Hematopoietic multipotent progenitor cell treated with erythropoietin and hydrocortisone succinate and interleukin-3 and kit ligand, for 4 days (in vitro differentiated cells): ENCODE results near the gene SDK1.

Experiments
- DNase-seq: peaks from one replicate; pipeline ENCODE4 v3.0.0-alpha.2; 2015

SDK1 gene

DNA sequence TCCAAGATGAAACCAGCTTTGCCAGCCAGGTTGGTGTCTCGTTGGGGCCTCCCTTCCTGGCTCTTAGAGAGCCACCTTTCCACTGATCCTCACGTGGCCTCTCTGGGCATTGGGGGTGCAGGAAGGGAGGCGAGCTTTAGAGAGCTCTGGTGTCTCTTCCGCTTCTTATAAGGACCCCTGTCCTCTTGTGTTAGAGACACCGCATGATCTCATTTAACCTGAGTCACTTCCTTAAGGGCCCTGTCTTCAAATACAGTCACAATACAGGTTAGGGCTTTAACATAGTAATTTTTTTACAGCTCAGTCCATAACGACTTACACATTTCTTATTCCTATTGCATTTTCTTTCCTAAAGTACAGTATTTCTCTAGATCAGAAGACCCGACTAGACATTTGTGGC lies 535.8 kb downstream of the SDK1 start:
- DNase-seq: no peak

DNA sequence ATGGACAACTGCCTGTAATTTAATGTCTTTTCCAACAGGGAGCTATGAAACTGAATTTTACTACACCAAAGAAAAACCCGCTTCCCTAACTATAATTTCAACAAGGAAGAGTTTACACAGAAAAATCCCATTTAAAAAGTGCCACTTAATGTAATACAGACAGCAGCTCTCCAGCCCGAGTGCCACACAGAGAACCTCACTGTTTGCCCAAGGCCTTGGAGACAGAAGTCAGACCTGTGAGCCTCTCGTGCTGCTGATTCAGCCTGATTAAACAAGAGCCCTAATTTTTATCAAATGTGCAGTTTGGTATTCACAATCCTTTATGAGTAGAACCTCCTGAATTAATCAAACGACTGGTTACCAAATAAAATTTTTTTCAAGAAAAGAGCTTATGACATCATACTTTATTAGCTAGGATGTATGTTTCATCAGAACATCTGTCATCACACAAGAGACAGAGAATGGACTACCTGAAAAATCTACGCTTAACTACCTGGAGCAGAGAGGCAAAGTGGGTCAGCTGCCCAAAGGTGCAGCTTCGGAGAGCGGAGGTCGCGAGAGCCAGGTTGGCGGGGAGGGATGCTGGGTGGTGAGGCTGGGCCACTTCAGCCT lies 543.6 kb downstream of the SDK1 start:
- no peak for DNase-seq

DNA sequence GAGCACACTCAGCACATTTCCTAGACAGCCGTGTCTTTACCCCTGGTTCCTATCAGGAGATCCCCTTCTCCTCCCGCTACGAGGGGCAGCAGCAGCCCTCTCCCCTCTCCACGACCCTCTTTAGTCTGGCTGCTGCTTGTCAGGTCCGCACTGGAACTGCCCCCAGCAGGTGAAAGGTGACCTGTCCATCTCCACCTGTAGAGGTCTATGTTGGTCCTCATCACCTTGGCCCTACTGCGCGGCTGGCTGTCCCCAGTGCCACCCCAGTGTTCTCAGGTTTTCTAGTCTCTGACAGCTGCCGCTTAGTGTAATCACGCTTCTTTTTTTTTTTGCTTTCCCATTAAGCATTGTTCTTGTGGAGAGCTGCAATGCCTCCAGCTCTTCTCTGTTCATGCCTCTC lies 545.7 kb downstream of the SDK1 start:
- no peak for DNase-seq

DNA sequence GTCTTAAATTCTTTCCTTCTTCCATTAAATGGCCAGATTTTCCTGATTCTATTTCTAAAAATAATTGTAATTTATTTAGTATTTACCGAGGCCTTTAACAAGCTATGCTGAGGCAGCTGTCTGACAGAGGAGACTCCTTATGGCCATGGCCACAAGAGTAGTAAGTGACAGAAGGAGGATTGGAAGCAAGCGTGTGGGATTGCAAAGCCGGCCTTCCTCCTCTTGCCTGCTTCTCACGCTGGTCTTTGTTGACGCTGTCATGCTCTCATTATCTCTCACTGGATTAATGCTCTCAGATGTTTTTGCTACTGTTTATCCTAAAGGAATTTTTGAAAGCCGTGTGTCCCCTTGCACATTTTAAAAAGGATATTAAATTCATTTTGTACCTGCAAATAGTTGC lies 546.3 kb downstream of the SDK1 start:
- DNase-seq: no peak

DNA sequence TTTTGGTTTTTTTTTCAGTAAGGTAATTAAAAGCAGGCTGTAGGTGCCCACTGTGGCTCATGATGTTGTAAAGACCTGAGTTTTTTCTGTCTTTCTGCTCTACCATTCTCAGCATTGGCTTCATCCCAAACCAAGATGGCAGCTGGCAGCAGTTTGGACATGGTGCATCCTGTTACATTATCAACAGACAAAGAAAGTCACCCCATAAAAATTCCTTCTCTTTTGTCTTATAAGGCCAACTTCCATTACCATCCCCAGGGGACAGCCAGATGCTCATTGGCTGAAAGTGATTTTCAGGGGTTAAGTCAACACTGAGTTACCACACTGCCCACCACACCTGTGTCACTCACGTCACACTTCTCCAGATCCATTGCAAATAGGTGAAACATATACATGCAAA lies 558.4 kb downstream of the SDK1 start:
- no peak for DNase-seq

DNA sequence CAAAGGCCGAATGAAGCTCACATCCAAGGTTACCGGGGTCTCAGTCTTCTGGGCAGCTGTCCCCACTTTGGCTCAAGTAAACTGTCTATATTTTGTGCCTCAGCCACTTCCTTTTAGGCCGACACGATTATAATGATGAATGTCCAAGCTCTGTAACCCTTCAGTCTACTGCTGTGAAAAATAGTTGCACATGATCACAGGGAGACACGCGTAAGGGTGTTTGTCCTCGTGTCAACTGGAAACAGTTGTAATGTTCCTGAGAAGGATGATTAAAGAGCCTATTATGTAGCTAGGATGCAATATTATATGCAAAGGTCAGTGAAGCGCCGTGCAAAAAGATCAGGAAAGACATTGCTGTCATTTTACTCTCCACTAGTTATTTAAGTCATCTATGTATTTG lies 559.9 kb downstream of the SDK1 start:
- DNase-seq: no peak

- no peak for DNase-seq
Measured at GRCh38 chr7:3861386-3861785, 560.3 kb downstream of the SDK1 start.

- DNase-seq: no peak
Measured at GRCh38 chr7:3861941-3862340, 560.9 kb downstream of the SDK1 start.

DNA sequence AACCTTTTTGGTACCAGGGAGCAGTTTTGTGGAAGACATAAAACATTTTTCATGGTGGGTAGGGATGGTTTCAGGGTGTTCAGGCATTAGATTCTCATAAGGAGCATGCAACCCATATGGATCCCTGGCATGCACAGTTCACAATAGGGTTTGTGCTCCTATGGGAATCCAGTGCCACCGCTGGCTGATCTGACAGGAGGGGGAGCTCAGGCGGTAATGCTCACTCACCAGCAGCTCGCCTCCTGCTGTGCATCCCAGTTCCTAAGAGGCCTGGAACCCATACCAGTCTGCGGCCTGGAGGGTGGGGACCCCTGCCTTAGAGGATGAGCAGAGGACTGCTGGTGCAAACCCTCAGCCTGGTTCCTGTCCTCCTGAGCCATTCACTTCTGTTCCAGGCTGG lies 561.7 kb downstream of the SDK1 start:
- no peak for DNase-seq

DNA sequence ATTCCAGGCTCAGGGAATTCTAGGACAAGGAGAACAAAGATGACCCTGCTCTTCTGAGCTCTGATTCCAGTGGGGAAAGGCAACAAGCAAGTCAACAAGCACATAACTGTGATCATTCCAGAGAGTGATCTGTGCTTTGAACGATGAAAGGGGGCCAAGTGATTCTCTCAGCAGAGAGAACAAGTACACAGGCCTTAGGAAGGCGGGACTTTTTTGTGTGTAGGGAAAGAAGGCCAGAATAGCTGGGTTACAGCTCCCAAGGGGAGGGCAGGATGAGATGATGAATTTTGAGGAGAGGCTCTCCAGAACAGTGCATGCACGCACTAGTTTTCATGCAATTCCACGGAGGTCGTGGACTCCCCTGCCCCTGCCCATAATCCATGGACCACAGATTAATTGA lies 565.2 kb downstream of the SDK1 start:
- DNase-seq: no peak

- no peak for DNase-seq
Measured at GRCh38 chr7:3867863-3868262, 566.8 kb downstream of the SDK1 start.

- DNase-seq: peak; percentile 69
Measured at GRCh38 chr7:3879355-3880075, 578.5 kb downstream of the SDK1 start.

DNA sequence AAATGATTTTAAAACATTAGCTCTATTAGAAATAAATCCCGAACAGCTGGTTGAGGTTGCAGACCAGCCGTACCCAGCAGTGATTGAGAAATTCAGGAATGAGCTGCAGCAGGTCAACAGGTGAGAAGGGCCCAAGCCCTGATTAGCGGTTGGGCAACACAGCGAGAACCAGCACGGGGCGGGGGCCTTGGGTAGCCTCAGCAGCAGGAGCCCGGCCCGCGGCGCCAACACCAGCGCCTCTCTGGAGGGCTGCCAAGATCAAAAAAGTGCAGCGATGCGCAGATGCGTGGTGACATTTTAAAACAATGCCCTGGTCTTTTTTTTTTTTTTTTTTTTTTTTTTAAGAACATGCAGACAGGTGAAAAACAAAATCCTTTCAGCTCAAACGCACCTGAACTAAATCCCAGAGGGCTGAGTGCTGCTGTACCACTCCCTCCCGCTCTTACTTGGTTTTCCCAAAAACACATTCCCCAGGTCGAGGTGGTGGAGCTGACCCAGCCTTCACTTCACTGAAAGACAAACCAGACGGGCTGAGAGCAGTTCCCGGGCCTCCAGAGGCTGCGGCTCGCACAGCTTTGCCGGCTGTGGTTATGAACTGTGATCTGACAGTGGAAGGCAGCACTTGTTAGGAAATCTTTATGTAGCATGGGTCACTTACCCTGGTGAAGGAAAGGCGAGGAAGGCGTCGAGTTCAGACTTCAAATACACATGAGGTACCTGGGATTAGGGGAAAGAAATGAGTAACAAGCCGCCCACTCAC lies 579.4 kb downstream of the SDK1 start:
- DNase-seq: no peak

DNA sequence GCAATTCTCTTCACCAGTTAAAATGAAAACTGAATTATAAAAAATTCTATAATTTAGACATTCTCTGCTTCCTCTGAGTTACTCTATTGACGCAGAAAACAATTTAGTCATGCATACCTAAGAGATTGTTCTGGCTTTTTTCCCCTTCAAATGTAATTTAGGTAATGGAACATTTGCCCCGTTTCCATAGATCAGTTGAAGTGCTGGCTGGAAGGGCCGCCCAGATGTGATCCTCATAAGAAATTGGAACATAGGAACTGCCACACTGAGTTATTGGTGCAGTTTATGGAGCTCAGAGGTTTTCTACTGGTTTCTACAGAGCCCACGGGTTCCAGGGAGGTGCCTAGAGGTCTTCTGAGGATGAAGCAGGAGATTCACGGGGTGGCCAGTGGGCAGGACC lies 581.7 kb downstream of the SDK1 start:
- no peak for DNase-seq

GRCh38 chr7:3884543-3884942 lies 583.5 kb downstream of the SDK1 start:
- no peak for DNase-seq

DNA sequence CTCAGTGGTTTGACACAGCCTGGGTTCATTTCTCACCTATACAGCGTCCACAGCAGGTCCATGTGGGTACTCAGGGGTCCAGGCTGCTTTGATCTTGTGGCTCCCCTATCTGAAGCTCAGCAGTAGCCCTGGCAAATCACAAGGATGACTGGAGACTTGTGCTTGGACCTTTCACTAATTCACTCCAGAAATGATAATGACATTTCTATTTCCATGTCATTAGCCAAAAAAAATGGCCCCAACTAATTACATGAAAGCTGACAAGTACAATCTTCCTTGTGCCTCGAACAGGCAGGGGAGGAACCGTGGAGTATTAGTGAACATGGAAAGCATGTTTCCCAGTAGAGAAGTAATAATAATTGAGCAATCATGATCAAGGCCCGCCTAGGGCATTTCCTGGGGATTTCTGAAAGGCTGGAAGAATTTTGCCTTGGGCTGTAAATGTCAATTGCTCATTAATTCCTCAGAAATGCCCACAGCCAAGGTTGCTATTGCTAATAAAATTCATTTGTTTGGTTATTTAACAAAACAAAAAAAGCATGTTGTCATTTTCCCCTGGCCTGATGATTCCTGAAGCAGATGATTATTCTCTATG lies 586.1 kb downstream of the SDK1 start:
- no peak for DNase-seq

DNA sequence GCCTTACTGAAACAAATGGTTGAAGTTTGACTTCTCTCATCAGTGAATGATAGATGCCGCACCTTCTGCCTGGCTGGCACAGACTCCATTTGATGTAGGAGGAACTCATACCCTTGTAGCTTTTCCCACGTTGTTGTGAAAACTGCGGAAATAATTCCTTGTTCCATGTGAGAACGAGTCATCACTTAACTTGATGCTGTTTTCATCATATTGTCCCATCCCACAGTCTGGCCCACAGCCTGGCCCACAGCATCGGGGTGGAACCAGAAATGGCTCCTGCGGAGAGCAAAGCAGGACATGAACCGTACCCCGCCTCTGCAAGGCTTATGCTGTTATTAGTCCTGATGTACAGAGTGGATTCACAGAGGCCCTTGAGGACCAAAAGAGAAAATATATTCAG lies 587.0 kb downstream of the SDK1 start:
- no peak for DNase-seq

DNA sequence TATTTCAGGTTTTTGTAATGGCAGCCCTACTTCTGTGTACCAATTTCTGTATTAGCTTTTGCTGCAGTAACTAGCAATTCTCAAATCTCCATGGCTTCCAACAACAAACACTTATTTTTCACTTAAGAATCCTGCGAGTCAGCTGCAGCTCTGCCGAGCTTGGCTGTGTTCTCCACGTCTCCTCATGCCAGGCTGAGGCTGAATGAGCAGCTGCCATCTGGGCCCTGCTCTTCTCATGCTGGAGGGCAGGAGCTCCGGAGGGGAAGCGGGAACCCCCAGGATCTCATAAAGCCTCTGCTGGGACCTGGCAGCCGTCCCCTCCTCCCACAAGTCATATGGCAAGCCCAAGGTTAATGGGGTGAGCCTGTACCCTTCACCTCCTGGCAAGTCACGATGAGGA lies 591.1 kb downstream of the SDK1 start:
- no peak for DNase-seq

GRCh38 chr7:3892686-3893085 lies 591.6 kb downstream of the SDK1 start:
- DNase-seq: no peak

- DNase-seq: no peak
Measured at GRCh38 chr7:3893151-3893788, 592.2 kb downstream of the SDK1 start.

DNA sequence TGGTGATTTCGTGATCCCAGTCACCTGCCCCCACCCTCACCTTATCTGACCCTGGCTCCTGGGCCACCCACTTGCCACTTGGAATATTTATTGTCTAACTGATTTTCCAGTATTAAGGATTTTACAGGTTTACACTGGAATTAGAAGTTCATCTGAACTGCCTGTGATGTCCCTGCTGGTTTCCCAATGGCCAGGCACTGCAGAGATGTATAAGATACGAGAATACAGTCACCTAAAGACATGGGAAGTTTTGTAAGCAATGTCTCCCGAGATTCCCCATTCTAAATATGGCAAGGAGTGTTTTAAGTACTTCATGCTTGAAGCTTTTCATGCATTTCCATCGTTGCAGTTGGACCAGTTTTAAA lies 592.7 kb downstream of the SDK1 start:
- DNase-seq: no peak

GRCh38 chr7:3895341-3896116 lies 594.5 kb downstream of the SDK1 start:
- no peak for DNase-seq
